GM12801 (cell line): ENCODE measurements around the gene RABGAP1L.

Experiments used
- TF ChIP-seq, protein P1 (sequence below): IDR thresholded peaks from one replicate; pipeline ENCODE4 v1.5.1; 2011; ENCODE audit warnings: control low read depth; ENCODE audit not compliant: insufficient read length; ENCODE audit errors: extremely low read depth

Gene RABGAP1L

DNA sequence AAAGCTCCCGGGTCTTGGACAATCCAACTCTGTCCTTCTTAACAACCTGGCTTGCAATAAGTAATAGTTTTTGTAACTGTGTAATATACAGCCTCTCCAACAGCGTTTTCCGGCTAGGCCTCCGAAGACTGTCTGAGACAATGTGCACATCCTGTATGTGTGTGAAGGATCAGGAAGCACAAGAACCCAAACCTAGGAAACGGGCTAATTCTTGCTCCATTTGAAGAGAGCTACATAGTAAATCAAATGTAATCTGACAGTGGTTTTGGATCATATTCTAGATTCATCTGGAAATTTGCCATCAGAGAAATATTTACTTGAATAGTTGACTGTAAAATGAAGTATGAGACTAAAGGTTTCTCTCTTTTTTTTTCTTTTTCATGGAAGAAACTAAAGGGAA is 289.7 kb downstream of the RABGAP1L start:
- TF ChIP-seq, protein P1, sequence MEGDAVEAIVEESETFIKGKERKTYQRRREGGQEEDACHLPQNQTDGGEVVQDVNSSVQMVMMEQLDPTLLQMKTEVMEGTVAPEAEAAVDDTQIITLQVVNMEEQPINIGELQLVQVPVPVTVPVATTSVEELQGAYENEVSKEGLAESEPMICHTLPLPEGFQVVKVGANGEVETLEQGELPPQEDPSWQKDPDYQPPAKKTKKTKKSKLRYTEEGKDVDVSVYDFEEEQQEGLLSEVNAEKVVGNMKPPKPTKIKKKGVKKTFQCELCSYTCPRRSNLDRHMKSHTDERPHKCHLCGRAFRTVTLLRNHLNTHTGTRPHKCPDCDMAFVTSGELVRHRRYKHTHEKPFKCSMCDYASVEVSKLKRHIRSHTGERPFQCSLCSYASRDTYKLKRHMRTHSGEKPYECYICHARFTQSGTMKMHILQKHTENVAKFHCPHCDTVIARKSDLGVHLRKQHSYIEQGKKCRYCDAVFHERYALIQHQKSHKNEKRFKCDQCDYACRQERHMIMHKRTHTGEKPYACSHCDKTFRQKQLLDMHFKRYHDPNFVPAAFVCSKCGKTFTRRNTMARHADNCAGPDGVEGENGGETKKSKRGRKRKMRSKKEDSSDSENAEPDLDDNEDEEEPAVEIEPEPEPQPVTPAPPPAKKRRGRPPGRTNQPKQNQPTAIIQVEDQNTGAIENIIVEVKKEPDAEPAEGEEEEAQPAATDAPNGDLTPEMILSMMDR, result no peak

DNA sequence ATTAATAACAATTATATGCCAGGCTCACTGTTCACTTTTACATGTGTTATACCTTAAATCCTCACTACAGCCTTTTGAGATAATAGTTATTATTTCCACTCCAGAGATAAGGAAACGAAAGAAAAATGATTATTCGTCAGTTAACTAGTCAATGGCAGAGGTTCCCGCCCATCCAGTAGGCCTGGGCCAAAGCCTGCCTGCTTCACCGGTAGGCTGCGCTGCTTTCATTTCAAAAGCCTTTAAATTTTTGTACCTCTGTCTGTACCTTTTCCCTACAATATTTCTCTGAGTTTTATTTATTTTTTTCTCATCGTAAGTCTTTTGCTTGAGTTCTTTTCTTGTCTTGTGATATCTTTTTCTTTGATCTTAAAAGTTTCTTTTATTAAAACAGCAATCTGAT is 292.1 kb downstream of the RABGAP1L start:
- TF ChIP-seq, protein P1, result no peak

DNA sequence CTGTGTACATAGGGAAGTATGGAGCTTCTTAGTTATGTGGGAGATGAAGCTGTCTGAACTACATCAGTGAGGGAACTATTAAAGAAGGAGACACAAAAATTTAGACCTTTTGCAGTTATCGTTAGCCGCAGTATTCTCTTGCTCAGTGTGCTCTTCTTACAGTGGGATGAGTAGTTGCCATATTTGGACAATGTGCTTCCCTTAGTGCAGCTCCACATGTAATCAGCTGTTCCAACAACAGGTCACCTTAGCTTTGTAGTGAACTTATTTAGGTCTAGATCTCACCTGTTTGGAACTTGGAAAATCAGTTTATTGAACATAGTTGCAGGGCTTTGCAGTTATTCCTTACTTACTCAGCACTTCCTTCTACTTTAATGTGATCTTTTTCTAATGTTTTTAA is 306.5 kb downstream of the RABGAP1L start:
- TF ChIP-seq, protein P1, result no peak

DNA sequence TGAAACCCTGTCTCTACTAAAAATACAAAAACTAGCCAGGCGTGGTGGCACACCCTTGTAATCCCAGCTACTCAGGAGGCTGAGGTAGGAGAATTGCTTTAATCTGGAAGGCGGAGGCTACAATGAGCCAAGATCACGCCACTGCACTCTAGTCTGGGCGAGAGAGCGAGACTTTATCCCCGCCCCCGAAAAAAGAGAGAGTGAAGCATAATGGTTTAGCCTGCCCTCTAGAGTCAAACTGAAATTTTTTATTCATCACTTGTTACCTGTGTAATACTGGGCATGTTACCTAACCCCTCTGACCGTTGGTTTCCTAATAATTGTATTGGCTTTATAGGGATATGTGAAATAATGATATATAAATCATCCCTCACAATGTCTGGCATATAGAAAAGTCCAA is 307.3 kb downstream of the RABGAP1L start:
- TF ChIP-seq, protein P1, result no peak

DNA sequence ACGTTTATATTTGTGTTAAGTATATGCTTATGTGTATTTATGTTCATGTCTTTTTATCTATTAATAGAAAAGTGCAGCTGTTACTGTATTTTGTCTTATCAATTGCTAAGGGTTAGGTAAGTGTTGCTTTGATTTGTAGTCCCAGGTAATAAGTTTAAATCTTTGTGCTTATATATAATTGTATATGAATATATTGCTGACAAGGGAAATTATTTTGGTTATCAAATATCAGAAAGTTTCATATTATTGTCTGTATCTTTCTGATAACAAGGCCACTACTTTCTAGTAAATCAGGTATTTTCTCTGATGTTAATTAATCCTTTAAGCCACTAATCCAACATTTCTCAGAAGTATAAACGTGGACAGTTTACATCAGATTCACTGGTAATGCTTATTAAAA is 309.7 kb downstream of the RABGAP1L start:
- TF ChIP-seq, protein P1, result no peak

DNA sequence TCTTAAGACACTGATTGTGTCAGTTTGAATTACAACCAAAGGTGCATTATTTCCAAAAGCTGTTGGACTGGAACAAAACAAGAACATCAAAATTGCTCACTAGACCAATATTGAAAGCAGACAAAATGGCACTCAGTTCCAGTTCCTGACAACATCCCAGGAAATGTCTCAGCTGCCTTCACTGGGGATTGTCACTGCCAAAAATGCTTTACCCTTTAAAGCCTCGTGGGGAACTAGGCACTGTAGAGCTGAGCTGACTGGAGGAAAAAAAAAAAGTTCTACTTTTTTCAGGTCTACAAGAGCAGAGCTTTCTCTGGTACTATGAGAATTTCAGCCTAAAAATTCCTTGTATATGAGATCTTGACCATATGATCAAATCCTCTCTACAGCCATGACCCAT is 310.4 kb downstream of the RABGAP1L start:
- TF ChIP-seq, protein P1, result no peak

DNA sequence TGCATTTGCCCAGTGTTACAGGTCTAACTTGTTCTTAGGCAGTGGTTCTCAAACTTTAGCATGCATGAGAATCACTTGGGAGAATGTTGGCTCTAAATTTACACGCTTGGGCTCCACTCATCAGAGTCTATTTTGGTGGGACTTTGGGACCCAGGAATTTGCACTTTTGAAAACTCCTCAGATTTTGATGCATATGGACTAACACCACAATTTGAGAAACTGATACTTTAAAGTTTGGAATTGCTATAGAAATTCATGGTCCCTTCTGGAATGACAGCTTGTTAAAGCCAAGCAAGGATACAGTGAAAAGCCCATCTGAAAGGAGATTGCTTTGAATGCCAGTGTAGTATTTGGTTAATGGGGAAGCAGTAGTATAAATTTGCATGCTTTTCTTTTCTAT is 320.0 kb downstream of the RABGAP1L start:
- TF ChIP-seq, protein P1, result no peak

DNA sequence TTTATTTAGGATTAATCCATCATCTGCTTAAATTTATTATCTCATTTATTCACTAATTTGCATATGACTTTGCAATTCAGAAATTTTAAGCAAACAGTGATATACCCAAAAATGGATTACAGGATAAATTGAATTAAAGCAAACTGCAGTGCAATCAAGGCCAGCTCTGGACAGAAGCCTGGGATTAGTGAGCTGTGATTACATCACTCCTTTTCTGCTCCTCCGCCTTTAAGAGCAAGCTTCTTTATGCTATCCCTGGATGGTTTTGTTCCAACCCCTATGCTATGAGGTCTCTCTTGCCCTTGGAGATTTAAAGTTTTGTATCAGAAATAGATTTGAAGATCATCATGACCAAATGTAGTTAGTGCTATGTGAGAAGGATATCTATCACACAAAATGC is 321.0 kb downstream of the RABGAP1L start:
- TF ChIP-seq, protein P1, result no peak
